Measurements from ENCODE around the gene REEP1.
"Not testable (repeated sequence)": the region's sequence is repeated elsewhere in the genome, so short reads cannot be mapped to it uniquely, and the experiment has no call there.

Gene REEP1

GRCh38 chr2:86281066-86281700 lies 56.2 kb downstream of the REEP1 start:
- DNase-seq: no peak

- DNase-seq: no peak
Observed at GRCh38 chr2:86280191-86280667, 57.2 kb downstream of the REEP1 start.

GRCh38 chr2:86275962-86276361 lies 61.5 kb downstream of the REEP1 start:
- no peak for DNase-seq

- DNase-seq: no peak
Observed at GRCh38 chr2:86275384-86275799, 62.0 kb downstream of the REEP1 start.

GRCh38 chr2:86274918-86275275 lies 62.5 kb downstream of the REEP1 start:
- DNase-seq: no peak

GRCh38 chr2:86274265-86274917 lies 63.0 kb downstream of the REEP1 start:
- no peak for DNase-seq

GRCh38 chr2:86272111-86272510 lies 65.3 kb downstream of the REEP1 start:
- DNase-seq: no peak

- no peak for DNase-seq
Observed at GRCh38 chr2:86271248-86271647, 66.2 kb downstream of the REEP1 start.

GRCh38 chr2:86263956-86264355 lies 73.5 kb downstream of the REEP1 start:
- no peak for DNase-seq

GRCh38 chr2:86260978-86261377 lies 76.4 kb downstream of the REEP1 start:
- DNase-seq: no peak

- DNase-seq: no peak
Observed at GRCh38 chr2:86258106-86258505, 79.3 kb downstream of the REEP1 start.

GRCh38 chr2:86256982-86257381 lies 80.4 kb downstream of the REEP1 start:
- DNase-seq: no peak

GRCh38 chr2:86256300-86256699 lies 81.1 kb downstream of the REEP1 start:
- DNase-seq: no peak

- DNase-seq: no peak
Observed at GRCh38 chr2:86254576-86255538, 82.6 kb downstream of the REEP1 start.

- no peak for DNase-seq
Observed at GRCh38 chr2:86253424-86253823, 84.0 kb downstream of the REEP1 start.

- DNase-seq: no peak
Observed at GRCh38 chr2:86251840-86252266, 85.6 kb downstream of the REEP1 start.

- DNase-seq: no peak
Observed at GRCh38 chr2:86249579-86250391, 87.6 kb downstream of the REEP1 start.

GRCh38 chr2:86249176-86249575 lies 88.2 kb downstream of the REEP1 start:
- no peak for DNase-seq

- not testable (repeated sequence) for DNase-seq
Observed at GRCh38 chr2:86245222-86245621, 92.2 kb downstream of the REEP1 start.

- not testable (repeated sequence) for DNase-seq
Observed at GRCh38 chr2:86244781-86245180, 92.6 kb downstream of the REEP1 start.

GRCh38 chr2:86243950-86244733 lies 93.3 kb downstream of the REEP1 start:
- DNase-seq: no peak

- DNase-seq: no peak
Observed at GRCh38 chr2:86243272-86243671, 94.2 kb downstream of the REEP1 start.
